Measurements from ENCODE around the gene MTHFD2L.

MTHFD2L gene

DNA sequence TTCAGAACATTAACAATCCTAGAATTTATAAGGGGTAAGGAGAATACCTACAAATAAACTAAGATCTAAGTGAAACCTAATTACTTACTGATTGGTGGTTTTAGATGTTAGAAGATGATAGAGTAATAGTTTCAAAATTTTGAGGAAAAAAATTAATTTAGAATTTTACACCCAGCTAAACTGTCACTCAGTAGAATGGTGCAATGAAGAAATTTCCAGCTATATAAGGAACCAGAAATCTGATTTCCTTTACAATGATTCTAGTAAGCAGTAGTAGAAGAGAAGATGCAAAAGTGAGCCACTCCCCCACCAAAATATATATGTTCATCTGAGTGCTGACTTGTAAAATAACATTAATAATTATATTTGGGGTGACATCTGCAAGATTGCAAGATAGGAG lies 95.0 kb downstream of the MTHFD2L start:
- no peak for DNase-seq (ENCODE audit: low spot score)

DNA sequence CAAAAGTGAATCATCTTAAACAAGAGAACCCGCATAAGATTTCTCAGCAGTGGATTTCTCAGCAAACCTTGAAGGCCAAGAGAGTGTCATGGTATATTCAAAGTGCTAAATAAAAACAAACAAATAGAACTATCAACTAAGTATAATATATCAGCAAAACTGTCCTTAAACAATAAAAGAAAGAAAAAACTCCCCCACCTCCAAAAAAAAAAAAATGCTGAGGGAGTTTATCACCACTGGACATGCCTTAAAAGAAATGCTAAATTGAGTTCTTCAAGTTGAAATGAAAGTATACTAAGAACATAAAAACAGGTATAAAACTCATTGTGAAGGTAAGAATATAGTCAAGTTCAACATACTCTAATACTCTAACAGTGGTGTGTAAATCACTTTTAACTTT lies 96.5 kb downstream of the MTHFD2L start:
- DNase-seq (ENCODE audit: low spot score), result no peak

DNA sequence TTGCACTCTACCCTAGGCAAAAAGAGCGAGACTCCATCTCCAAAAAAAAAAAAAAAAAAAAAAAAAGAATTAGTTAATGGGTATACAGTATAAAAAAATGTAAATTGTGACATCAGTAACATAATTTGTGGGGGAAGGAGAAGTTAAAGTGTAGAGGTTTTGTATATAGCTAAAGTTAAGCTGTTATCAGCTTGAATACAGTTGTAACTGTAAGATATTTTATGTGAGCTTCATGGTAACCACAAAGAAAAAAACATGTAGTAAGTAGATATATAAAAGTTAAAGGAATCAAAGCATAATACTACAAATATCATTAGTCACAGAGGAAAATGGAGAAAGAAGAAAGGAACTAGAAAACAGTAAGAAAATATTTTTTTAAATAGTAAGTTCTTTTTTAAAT lies 97.2 kb downstream of the MTHFD2L start:
- DNase-seq (ENCODE audit: low spot score), result no peak

DNA sequence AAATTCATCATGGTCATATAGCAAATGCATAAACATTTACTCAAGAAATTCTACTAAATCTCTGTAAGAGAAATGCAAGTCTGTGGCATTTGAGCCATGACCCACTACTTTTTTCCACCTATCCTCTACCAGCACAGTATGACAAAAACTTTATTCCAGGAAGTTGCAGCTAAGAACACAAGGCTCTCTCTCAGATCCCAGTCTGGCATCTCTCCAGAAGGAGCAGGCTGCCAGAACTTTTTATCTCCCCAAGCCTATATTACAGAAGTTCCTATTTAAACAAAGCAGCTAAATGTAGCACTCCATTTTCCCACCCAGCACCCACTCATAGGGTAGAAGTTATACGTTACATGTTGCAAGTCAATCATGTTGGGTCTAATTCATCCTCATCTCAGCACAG lies 101.0 kb downstream of the MTHFD2L start:
- no peak for DNase-seq (ENCODE audit: low spot score)

DNA sequence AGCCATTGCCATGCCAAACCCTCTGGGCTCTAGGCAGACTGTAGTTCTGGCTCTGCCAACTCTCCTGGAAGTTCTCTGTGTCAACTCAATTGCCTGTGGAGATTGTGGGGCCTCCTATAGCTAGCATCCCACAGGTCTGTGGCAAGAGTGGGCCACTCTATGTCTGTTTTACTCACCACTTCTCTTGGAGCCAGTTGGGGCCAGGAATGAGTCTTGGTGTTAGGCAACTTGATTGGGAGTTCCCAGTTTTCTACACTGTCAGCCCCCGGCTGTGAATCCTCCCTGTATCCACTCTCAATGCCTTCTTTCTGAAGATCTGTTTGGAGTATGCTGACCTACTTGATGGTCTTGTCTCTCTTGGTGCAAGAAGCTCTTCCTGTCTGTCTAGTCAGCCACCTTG lies 102.1 kb downstream of the MTHFD2L start:
- no peak for DNase-seq (ENCODE audit: low spot score)

DNA sequence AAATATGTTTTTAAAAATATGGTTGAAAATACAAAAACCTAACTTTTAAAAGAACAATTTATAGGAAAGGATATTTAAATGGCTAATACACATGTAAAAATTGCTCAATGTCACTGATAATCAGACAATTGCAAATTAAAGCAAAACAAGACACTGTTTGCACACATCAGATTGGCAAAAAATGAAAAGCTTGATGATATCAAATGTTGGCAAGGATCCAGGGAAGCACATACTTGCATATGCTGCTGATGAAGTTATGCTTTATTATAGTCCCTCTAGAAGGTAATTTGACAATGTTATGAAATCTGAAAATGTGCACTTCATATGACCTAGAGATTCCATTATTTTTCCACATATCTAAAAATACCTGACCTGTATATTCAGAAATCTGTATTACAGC lies 104.6 kb downstream of the MTHFD2L start:
- DNase-seq (ENCODE audit: low spot score), result no peak

DNA sequence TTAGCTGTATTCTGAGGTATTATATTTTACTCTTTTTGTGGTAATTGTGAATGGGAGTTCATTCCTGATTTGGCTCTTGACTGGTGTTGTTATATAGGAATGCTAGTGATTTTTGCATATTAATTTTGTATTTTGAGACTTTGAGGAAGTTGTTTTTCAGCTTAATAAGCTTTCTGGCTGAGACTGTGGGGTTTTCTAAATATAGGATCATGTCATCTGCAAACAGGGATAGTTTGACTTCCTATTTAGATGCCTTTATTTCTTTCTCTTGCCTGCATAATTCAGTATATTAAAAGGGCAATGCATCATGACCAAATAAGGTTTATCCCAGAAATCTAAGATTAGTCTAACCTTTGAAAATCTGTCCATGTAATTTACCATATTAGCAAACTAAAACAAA lies 105.6 kb downstream of the MTHFD2L start:
- no peak for DNase-seq (ENCODE audit: low spot score)

DNA sequence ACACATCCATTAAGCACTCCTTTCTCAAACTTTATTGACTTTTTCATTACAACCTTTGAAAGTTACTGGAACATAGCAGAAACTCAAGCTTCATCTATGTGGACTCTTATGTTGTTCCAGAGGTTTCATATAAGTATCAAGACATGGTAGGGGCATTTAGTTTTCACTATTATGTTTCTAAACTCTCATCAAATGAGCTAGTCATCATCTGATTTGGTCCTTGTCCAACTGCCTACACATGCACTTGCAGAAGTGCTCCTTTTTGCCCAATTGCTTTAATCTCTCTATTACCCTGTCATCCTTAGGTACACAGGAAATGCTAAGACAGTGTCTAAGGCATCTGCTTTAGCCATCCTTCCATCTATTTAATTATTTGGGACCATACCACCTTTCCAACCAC lies 108.2 kb downstream of the MTHFD2L start:
- DNase-seq (ENCODE audit: low spot score), result no peak

DNA sequence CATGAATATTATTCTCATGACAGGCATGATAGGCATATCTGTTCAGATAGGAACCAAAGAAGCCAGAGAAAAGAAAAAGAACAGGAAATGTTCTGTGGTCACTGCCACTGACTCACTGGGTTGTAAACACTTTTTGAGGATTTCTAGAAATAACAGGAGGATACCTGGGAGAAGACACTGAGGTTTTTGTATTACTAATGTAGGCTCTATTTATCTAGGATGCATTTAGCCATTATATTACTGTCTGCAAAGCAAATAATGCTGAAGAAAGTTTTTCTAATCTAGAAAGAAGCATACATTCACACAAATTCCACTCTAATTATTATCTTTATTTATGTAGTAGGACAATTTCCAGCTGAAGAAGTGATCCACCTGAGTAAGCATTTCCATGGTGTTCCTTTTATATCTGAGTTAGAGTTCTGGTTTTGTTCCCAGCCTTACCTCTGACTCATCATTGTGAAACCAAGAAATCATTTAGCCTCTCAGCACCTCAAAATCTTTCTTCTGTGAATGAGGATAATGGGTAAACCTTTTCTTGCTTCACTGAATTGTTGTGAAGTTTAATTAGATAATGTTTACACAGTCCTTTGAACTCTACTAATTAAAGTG lies 110.2 kb downstream of the MTHFD2L start:
- no peak for DNase-seq (ENCODE audit: low spot score)

DNA sequence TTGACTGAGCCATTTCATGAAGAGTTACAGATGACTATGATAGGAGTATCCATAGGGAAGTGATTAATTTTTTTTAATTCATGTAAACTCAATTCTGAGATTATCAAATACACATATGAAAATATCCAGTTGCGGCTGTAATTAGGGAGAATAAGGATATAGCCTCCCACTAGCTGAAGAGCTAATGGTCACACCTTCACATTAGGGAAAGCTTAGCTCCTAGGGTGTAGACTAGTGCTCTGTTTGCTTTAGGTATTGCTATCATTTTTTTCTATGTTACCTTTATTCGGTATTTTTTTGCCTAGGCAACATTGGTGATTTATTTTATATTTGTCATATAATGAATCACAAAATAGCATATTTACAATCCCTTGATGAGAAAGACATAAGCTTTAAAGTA lies 110.7 kb downstream of the MTHFD2L start:
- no peak for DNase-seq (ENCODE audit: low spot score)

DNA sequence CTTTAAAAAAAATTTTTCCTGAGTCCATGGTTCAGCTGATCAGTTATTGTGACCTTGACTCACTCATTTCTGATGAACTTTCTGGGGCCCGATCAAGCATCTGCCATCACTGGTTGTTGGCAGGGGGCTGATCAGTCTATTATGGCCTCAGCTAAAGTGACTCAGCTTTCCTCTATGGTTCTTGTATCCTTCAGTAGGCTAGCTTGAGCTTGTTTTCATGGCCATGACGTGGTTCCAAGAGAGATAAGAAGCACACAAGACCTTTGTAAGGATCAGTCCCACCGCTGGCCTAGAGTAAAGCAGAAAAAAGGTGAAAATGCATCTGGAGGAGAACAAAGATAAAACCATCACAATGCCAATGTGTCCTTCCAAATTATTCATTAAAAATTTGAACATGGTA lies 120.6 kb downstream of the MTHFD2L start:
- DNase-seq (ENCODE audit: low spot score), result no peak

DNA sequence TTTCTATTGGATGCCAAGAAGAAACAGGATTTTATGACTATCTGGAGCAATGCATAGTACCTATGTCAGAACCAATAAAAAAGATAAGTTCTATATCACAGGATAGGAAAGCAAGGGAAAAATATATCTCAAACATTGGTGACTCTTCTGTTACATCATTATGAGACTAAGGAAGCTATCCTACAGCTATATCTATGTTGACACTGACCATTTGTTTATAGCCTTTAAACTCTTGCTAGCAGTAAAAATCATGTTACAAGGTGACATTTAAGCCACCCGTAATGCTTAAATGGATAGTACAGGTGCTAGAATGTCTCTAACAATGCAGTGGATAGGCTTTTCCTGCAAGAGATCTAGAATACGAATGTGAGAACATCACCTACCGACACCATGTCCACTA lies 121.8 kb downstream of the MTHFD2L start:
- no peak for DNase-seq (ENCODE audit: low spot score)

DNA sequence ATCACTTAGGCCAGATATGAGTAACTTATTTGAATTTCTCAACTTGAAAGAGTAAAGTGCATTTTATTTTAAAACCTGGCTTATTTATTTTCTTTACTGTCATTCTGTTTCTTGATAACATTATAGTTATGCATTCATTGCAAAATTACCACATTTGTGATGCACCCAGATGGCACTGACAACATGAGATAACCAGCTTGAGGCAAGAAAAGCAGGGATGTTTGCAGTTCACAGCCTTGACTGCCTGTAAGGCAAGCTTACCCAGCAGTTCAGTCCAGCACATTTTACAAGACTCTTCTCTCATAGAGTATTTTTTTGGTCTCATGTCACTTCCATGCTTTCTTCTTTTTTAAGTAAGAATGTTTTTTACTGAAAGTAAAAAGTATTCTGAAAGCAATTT lies 125.0 kb downstream of the MTHFD2L start:
- DNase-seq (ENCODE audit: low spot score), result no peak

DNA sequence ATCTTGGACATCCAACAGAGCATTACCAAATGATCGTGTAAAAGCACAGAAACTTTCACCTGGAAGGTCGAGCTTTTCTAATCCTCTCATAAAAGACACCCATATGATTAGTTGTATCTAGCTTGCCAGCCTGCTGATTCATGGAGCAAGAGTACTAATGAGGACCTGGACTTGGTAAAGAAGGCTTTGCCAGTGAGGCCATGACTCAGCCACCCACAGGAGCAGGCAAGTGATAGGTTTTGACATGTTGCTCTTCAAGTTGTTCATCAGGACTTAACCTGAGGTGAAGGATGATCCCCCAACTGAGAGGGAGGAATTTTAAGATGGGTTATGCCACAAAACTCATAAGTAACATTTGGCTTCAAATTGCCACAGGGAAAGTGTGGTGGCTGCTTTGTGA lies 125.7 kb downstream of the MTHFD2L start:
- DNase-seq (ENCODE audit: low spot score), result no peak

DNA sequence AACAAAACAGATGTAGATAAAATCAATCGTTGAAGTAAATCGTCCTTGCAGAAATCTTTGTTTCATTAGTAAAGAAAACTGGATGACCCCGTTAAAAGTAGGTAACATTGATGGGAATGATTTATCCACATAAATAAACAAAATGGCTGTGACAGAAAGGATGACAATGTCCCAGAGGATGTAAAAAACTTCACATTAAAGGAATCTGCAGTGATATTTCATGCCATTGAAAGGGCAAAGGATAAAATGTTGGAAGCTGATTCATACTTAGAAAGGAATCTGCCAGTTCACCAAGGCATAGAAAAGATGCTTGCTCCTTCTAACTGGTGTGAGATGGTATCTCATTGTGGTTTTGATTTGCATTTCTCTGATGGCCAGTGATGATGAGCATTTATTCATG lies 126.1 kb downstream of the MTHFD2L start:
- DNase-seq (ENCODE audit: low spot score), result no peak

DNA sequence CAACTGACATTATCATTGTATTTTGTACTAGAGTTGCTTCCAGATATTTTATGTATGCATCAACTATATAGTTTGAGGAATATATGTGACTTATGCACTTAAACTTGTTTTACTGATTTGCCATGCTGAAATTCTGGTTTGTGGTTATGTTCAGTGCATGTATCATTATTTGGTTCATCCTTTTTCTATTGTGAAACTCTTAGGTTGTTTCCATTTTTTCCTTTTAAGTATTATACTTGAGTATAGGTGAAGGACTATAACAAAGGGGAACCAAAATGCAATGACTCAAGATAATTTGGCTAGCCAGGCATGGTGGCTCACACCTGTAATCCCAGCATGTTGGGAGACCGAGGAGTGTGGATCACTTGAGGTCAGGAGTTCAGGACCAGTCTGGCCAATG lies 129.2 kb downstream of the MTHFD2L start:
- no peak for DNase-seq (ENCODE audit: low spot score)

DNA sequence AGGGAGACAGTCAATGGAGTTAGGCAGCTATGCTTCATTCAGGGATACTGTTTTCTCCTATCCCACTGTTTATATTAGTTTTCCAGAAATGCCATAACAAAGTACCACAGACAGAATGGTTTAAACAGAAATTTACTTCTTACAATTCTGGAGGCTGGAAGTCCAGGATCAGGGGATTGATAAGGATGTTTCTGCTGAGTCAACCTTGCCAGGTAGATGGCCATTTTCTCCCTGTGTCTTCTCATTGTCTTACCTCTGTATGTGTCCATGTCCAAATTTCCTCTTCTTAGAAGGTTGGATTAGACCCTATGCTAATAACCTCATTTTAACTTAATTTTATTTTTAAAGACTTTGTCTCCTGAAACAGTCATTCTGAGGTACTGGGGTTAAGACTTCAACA lies 129.9 kb downstream of the MTHFD2L start:
- DNase-seq (ENCODE audit: low spot score), result no peak

DNA sequence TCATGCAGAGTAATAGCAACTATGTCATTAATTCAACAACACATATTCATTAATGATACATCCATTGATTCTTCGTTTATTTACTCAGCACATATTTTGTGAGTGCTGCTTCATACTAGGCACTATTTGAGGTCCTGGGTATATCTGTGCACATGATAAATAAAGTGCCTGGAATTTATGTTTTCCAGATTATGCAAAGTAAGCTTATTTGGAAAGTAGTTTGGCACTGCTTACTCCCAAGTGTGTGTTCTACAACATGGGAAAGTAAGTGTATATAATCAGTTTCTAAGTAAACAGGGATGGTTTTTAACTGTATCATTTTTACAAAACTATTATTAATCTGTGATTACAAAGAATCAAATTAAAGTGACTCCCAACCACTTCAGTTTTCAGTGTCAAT lies 133.6 kb downstream of the MTHFD2L start:
- DNase-seq (ENCODE audit: low spot score), result no peak

DNA sequence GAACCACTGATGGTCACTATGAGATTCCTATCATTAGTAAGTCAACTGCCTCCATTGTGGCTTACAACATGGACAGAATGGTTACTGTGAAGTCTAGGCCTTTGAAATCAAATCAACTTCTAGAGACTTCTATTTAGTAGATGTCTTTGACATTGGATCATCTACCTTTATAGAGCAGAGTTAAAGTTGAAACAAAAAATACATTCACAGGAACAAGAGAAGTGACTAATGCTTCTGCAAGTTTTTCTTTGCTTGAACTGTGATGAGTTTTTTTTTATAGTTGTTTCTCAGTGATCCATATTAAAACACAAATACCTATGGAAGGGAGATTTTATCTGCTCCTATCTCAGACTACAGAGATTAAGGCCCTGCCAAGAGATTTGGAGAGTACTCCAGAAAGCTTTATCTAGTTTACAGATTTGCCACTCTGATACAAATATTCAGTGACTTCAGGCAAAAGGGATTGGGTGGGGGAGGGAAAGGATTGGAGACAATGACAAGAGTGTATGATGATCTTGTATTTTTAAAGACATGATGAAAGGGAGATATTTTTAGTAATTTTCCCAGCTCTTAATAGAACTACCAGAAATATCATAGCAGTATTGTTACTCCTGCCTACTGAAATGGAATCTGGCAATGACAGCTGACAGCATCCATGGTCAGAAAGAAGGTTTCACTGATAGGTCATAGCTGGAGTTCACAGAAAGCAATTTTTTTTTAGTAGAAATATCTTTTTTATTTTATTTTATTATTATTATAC lies 134.4 kb downstream of the MTHFD2L start:
- DNase-seq (ENCODE audit: low spot score), result no peak

DNA sequence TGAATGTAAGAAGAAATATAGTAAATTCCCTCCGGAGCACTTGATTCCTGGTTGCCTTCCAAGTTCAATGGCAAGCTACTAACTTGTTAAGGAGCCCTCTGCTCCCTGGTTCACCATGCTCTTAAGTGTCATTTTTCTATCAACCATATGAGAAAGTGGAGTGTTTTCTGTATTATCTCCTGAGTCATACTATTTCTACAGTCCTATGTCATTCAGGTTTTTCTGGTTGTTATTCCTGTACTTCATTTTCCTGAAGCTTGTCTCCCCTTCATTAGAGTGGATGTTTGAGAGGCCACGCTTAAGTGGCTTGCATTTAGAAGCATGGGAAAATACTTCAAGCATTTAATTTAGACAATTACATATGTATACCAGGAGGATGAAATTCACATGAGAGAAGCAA lies 135.6 kb downstream of the MTHFD2L start:
- no peak for DNase-seq (ENCODE audit: low spot score)

DNA sequence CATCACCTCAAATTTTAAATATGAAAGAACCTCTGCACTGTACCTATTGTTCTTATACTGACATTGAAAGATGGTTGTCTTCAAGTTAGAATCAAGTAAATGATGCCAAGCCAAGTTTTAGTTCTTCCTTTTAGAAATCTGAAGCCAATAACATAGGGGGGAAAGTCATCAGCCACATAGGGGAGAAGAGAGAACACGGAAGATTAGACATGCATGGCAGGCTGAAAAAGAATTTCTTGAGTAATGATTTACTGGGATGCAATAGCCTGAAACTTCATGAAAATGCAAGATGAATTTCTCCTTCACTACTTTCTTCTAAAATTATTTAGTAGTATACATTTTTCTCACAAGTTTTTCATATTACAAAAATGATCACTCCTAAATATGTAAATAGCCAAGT lies 136.8 kb downstream of the MTHFD2L start:
- no peak for DNase-seq (ENCODE audit: low spot score)

DNA sequence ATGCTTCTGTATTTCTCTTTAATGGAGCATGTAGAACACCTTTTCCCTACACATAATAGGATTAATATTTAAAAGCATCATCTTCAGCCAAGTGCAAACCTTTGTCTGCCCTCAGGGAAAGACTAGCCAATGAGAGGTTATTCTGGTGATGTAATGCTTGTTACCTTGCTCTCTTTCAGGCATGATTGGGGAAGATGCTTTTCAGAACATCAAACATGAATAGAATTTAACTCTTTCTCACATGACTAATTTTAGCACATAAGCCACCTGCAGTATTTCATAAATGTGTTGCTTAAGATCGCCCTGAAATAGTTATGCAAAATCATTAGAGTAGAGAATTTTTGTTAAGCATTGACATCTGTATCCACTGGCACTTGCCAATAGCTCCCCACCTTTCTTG lies 139.6 kb downstream of the MTHFD2L start:
- DNase-seq (ENCODE audit: low spot score), result no peak

DNA sequence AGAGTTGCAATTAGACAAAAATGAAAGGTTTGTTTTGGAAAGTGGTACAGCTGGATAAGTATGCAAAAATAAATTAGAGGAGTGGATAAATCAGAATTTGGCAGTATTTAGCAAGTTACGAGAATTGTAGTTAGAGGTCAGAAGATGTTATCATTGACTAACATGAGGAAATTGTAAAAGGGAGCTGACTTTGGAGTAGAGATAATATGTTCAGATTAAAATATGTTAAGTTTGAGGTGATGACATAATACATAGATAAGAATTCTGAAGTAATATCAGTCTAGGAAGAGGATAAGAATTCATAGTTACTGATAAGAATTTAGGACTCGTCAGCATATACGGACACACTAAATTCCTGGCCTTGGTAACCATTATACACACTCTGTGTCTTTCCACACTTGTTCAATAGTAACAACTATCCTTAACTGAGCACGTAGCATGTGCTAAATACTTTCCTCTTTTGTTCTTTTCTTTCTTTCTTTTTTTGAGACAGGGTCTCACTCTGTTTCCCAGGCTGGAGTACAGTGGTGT lies 146.2 kb downstream of the MTHFD2L start:
- DNase-seq (ENCODE audit: low spot score), result no peak

DNA sequence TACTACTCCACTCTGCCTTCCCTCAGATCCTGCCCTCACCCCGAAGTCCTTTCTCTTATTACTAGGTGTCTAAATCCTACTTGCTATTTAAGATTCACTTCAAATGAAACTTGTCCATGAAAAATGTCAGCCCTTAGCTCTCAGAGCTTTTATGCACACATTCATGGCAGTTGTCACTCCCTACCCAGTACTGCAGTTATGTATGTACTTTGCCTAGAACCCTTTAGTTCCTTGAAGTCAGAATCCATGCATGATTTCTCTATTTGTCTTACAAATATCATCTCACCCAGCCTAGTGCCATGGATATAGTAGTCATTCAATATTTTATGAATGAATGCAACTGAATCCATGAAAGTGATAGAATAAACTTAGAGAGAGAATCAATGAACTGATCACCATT lies 147.1 kb downstream of the MTHFD2L start:
- DNase-seq (ENCODE audit: low spot score), result no peak

Data from HuH-7 (cell line).